Measurements from ENCODE around the gene CATSPERE. TPM values are rescaled to one million over a fixed set of nuclear protein-coding genes. Genes with fewer than 3 reads are reported as not detected.
"Not testable (repeated sequence)": the region's sequence is repeated elsewhere in the genome, so short reads cannot be mapped to it uniquely, and the experiment has no call there.

Gene CATSPERE
- total and polyA plus RNA-seq, 4 donors, result 1.0 to 3.1 (median 1.6) TPM

- Histone ChIP-seq H3K9me3 (ENCODE audit: control insufficient read depth, insufficient read depth, low read length) (no peaks in the 10 kb centered on the region), H3K27ac (ENCODE audit: low read depth, low read length) (peak overlapping the region; percentile 82), H3K4me3 (ENCODE audit: low read depth, low read length) (peak overlapping the region; percentile 87), H3K27me3 (ENCODE audit: control insufficient read depth, insufficient read depth, low read length) (no peaks in the 10 kb centered on the region), H3K4me1 (ENCODE audit: control insufficient read depth, insufficient read depth, low read length) (no peaks in the 10 kb centered on the region), H3K36me3 (ENCODE audit: control insufficient read depth, insufficient read depth, low read length) (no peaks in the 10 kb centered on the region)
- DNase-seq (ENCODE audit: low read depth in 4 of 6, low spot score in 6 of 6), result peak in 1 of 6 donors; percentile 44
- 0% methylated on average over 28 of the region's 34 CpGs for WGBS (ENCODE audit: insufficient coverage)
These were observed 192.5 kb downstream of the CATSPERE start for GRCh38 chr1:244653439-244654107.

GRCh38 chr1:244654108-244655038 lies 193.3 kb downstream of the CATSPERE start:
- no peaks in the 10 kb centered on the region for H3K4me1 ChIP-seq (ENCODE audit: control insufficient read depth, insufficient read depth, low read length)
- 9% methylated on average over 5 of the region's 8 CpGs for WGBS (ENCODE audit: insufficient coverage)
- H3K27me3 ChIP-seq (ENCODE audit: control insufficient read depth, insufficient read depth, low read length), result no peaks in the 10 kb centered on the region
- H3K4me3 ChIP-seq (ENCODE audit: low read depth, low read length), result peak overlapping the region; percentile 87
- no peaks in the 10 kb centered on the region for H3K9me3 ChIP-seq (ENCODE audit: control insufficient read depth, insufficient read depth, low read length)
- peak overlapping the region; percentile 26 for H3K27ac ChIP-seq (ENCODE audit: low read depth, low read length)
- H3K36me3 ChIP-seq (ENCODE audit: control insufficient read depth, insufficient read depth, low read length), result no peaks in the 10 kb centered on the region
- peak in 2 of 6 donors; percentile 3 to 12 for DNase-seq (ENCODE audit: low read depth in 4 of 6, low spot score in 6 of 6)

GRCh38 chr1:244655186-244655585 lies 194.1 kb downstream of the CATSPERE start:
- Histone ChIP-seq H3K9me3 (ENCODE audit: control insufficient read depth, insufficient read depth, low read length) (no peaks in the 10 kb centered on the region), H3K27ac (ENCODE audit: low read depth, low read length) (no peak overlapping the region), H3K27me3 (ENCODE audit: control insufficient read depth, insufficient read depth, low read length) (no peaks in the 10 kb centered on the region), H3K36me3 (ENCODE audit: control insufficient read depth, insufficient read depth, low read length) (no peaks in the 10 kb centered on the region), H3K4me1 (ENCODE audit: control insufficient read depth, insufficient read depth, low read length) (no peaks in the 10 kb centered on the region), H3K4me3 (ENCODE audit: low read depth, low read length) (peak overlapping the region; percentile 87)
- no CpG with 5 or more reads among the region's 1 CpG for WGBS (ENCODE audit: insufficient coverage)
- DNase-seq (ENCODE audit: low read depth in 4 of 6, low spot score in 6 of 6), result no peak

- Histone ChIP-seq H3K36me3 (ENCODE audit: control insufficient read depth, insufficient read depth, low read length) (no peaks in the 10 kb centered on the region), H3K4me3 (ENCODE audit: low read depth, low read length) (no peak overlapping the region), H3K27ac (ENCODE audit: low read depth, low read length) (no peak overlapping the region), H3K9me3 (ENCODE audit: control insufficient read depth, insufficient read depth, low read length) (no peaks in the 10 kb centered on the region), H3K4me1 (ENCODE audit: control insufficient read depth, insufficient read depth, low read length) (no peaks in the 10 kb centered on the region), H3K27me3 (ENCODE audit: control insufficient read depth, insufficient read depth, low read length) (no peaks in the 10 kb centered on the region)
- DNase-seq (ENCODE audit: low read depth in 4 of 6, low spot score in 6 of 6), result no peak
- no CpG with 5 or more reads among the region's 3 CpGs for WGBS (ENCODE audit: insufficient coverage)
These were observed 196.3 kb downstream of the CATSPERE start for GRCh38 chr1:244657421-244657820.

GRCh38 chr1:244659694-244660093 lies 198.6 kb downstream of the CATSPERE start:
- 100% methylated on average over 1 of the region's 3 CpGs for WGBS (ENCODE audit: insufficient coverage)

GRCh38 chr1:244660595-244660994 lies 199.5 kb downstream of the CATSPERE start:
- H3K9me3 ChIP-seq (ENCODE audit: control insufficient read depth, insufficient read depth, low read length), result no peaks in the 10 kb centered on the region
- no peaks in the 10 kb centered on the region for H3K27me3 ChIP-seq (ENCODE audit: control insufficient read depth, insufficient read depth, low read length)
- WGBS (ENCODE audit: insufficient coverage), result no CpG with 5 or more reads among the region's 3 CpGs
- H3K4me3 ChIP-seq (ENCODE audit: low read depth, low read length), result no peak overlapping the region
- no peak overlapping the region for H3K27ac ChIP-seq (ENCODE audit: low read depth, low read length)
- no peak for DNase-seq (ENCODE audit: low read depth in 4 of 6, low spot score in 6 of 6)
- H3K4me1 ChIP-seq (ENCODE audit: control insufficient read depth, insufficient read depth, low read length), result no peaks in the 10 kb centered on the region
- no peaks in the 10 kb centered on the region for H3K36me3 ChIP-seq (ENCODE audit: control insufficient read depth, insufficient read depth, low read length)

More at GRCh38 chr1:244659694-244660093, 198.6 kb downstream of the CATSPERE start:
- H3K4me1 ChIP-seq (ENCODE audit: control insufficient read depth, insufficient read depth, low read length), result no peaks in the 10 kb centered on the region
- H3K36me3 ChIP-seq (ENCODE audit: control insufficient read depth, insufficient read depth, low read length), result no peaks in the 10 kb centered on the region
- H3K4me3 ChIP-seq (ENCODE audit: low read depth, low read length), result no peak overlapping the region
- no peaks in the 10 kb centered on the region for H3K27me3 ChIP-seq (ENCODE audit: control insufficient read depth, insufficient read depth, low read length)
- no peak for DNase-seq (ENCODE audit: low read depth in 4 of 6, low spot score in 6 of 6)
- H3K27ac ChIP-seq (ENCODE audit: low read depth, low read length), result no peak overlapping the region
- no peaks in the 10 kb centered on the region for H3K9me3 ChIP-seq (ENCODE audit: control insufficient read depth, insufficient read depth, low read length)

GRCh38 chr1:244661569-244662312 lies 200.7 kb downstream of the CATSPERE start:
- not testable (repeated sequence) for H3K36me3 ChIP-seq (ENCODE audit: control insufficient read depth, insufficient read depth, low read length); H3K4me3 ChIP-seq (ENCODE audit: low read depth, low read length); H3K9me3 ChIP-seq (ENCODE audit: control insufficient read depth, insufficient read depth, low read length); H3K27ac ChIP-seq (ENCODE audit: low read depth, low read length); H3K27me3 ChIP-seq (ENCODE audit: control insufficient read depth, insufficient read depth, low read length); DNase-seq (ENCODE audit: low read depth in 4 of 6, low spot score in 6 of 6); H3K4me1 ChIP-seq (ENCODE audit: control insufficient read depth, insufficient read depth, low read length)
- WGBS (ENCODE audit: insufficient coverage), result no CpG with 5 or more reads among the region's 4 CpGs

- Histone ChIP-seq H3K36me3 (ENCODE audit: control insufficient read depth, insufficient read depth, low read length) (no peaks in the 10 kb centered on the region), H3K4me3 (ENCODE audit: low read depth, low read length) (no peak overlapping the region), H3K4me1 (ENCODE audit: control insufficient read depth, insufficient read depth, low read length) (no peaks in the 10 kb centered on the region), H3K27me3 (ENCODE audit: control insufficient read depth, insufficient read depth, low read length) (no peaks in the 10 kb centered on the region), H3K9me3 (ENCODE audit: control insufficient read depth, insufficient read depth, low read length) (no peaks in the 10 kb centered on the region), H3K27ac (ENCODE audit: low read depth, low read length) (no peak overlapping the region)
- WGBS (ENCODE audit: insufficient coverage), result 100% methylated on average over 2 of the region's 2 CpGs
- DNase-seq (ENCODE audit: low read depth in 4 of 6, low spot score in 6 of 6), result no peak
These were observed 201.5 kb downstream of the CATSPERE start for GRCh38 chr1:244662599-244662998.

- Histone ChIP-seq H3K9me3 (ENCODE audit: control insufficient read depth, insufficient read depth, low read length) (no peaks in the 10 kb centered on the region), H3K4me1 (ENCODE audit: control insufficient read depth, insufficient read depth, low read length) (no peaks in the 10 kb centered on the region), H3K27me3 (ENCODE audit: control insufficient read depth, insufficient read depth, low read length) (no peaks in the 10 kb centered on the region), H3K27ac (ENCODE audit: low read depth, low read length) (no peak overlapping the region), H3K36me3 (ENCODE audit: control insufficient read depth, insufficient read depth, low read length) (no peaks in the 10 kb centered on the region), H3K4me3 (ENCODE audit: low read depth, low read length) (no peak overlapping the region)
- WGBS (ENCODE audit: insufficient coverage), result 93% methylated on average over 2 of the region's 3 CpGs
- no peak for DNase-seq (ENCODE audit: low read depth in 4 of 6, low spot score in 6 of 6)
These were observed 203.3 kb downstream of the CATSPERE start for GRCh38 chr1:244664353-244664752.
